NCI-H2029 (cell line): Measurements from ENCODE around the gene MBTD1.
"Not testable (repeated sequence)": the region's sequence is repeated elsewhere in the genome, so short reads cannot be mapped to it uniquely, and the experiment has no call there.

Source experiments
- DNase-seq: peaks from one replicate; lab custom pipeline; 2025; lab: John Stamatoyannopoulos, UW

The MBTD1 gene

GRCh38 chr17:51259564-51260236, at the start of gene MBTD1:
TSS of gene MBTD1 (minus strand) at chr17:51260049. CDS start at chr17:51225161, 34,888 bp downstream.
- DNase-seq: peak; percentile 92

GRCh38 chr17:51305182-51305581, 45.3 kb upstream of the MBTD1 start:
- DNase-seq: no peak

- DNase-seq: no peak
Observed at GRCh38 chr17:51299859-51300258, 40.0 kb upstream of the MBTD1 start.

GRCh38 chr17:51298508-51299371, 38.9 kb upstream of the MBTD1 start:
- DNase-seq: peak; percentile 15

- DNase-seq: not testable (repeated sequence)
Observed at GRCh38 chr17:51294338-51294737, 34.5 kb upstream of the MBTD1 start.

- no peak for DNase-seq
Observed at GRCh38 chr17:51289696-51290111, 29.9 kb upstream of the MBTD1 start.

GRCh38 chr17:51287412-51287811, 27.6 kb upstream of the MBTD1 start:
- no peak for DNase-seq

- no peak for DNase-seq
Observed at GRCh38 chr17:51279183-51279582, 19.3 kb upstream of the MBTD1 start.

- DNase-seq: no peak
Observed at GRCh38 chr17:51275381-51275780, 15.5 kb upstream of the MBTD1 start.

DNA sequence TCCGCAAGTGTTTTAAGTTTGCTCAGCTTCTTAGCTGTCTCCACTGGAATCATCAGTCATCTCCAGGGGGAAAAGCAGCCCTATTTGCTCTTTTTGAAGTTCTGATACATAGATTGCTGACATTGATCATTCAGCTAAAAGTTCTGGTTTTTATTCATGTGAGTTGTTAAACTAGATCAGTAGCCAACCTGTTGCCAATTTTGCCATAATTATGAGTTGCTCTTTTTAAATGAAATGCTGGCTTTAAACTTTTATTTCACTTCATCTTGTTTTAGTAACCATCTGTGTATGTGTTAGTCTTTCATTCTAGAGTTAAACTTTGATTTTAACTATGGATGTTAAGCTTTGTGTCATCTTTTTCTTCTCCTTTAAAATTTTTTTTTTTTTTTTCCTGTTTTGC, 13.0 kb upstream of the MBTD1 start:
- DNase-seq: no peak

DNA sequence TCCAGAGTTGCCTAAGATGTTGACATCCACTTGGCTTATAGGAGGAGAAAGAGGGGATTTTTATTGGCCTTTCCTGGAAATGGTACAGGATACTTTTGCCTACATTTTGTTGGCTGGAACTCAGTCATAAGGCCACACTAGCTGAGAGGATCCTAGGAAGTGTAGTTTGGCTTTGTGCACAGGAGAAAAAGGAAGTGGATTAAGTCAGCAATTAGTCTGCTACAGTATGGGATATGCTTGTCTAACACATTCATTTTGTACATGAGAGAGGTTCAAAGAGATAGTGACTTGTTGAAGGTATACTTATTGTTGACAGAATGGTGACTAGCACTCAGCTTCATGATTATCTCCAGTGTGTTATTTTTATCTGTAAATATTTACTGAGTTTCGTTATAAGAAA, 10.8 kb upstream of the MBTD1 start:
- DNase-seq: no peak

- no peak for DNase-seq
Observed at GRCh38 chr17:51269991-51270390, 10.1 kb upstream of the MBTD1 start.

DNA sequence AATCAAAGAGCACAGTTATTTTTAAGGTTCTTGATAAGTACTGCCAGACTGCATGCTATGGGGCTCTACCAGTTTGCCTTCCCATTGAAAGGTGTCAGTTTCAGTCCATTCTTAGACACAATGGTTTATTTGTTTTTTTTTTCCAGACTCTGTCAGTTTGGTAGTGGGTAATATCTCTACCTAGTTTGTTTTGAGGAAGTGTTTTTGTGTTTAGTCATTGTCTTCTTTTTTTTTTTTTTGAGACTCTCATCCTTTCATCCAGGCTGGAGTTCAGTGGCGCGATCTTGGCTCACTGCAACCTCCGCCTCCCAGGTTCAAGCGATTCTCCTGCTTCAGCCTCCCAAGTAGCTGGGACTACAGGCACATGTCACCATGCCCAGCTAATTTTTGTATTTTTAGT, 4.6 kb upstream of the MBTD1 start:
- not testable (repeated sequence) for DNase-seq

GRCh38 chr17:51263006-51263405, 3.2 kb upstream of the MBTD1 start:
- no peak for DNase-seq

DNA sequence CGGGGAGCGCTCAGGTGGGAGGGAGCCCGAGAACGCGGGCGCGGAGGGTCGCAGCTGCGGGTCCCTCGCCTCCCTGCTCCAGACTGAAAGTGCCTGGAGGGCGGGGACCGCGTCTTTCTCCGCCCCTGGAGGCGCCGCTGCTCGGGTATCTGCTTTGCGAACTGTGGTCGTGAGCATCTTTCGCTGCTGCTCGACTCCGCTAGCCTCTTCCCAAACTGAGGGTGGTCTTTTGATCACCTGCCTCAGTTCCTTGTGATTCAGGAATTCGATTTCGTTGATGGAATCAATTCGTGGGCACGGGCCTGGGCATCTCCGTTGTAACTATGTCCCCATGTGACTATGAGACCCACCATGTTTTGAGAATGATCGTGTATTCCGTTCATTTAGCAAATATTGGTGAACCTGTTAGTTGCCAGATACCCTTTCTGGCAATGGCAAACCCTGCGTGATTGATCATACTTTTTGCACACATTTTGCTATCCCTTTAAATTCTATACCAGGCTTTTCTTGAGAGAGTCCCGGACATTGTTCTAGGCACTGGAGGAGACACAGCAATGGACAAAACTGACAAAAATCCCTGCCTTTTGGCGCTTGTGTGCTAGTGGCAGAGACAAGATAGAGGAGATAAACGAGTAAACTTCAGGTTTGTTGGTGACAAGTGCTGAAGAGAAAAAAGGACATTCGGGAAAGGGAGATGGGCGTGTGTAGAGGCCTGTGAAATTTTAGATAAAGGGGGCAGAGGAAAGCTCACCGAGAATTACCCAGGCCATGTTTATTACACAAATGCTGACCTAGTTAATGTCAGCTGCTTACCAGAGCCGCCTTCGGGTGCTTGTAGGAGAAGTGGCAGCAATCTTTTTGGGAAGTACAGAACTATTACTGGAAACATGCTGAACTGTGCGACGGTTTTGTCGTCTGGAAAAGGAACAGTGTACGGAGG, 1.4 kb upstream of the MBTD1 start:
- DNase-seq: no peak

DNA sequence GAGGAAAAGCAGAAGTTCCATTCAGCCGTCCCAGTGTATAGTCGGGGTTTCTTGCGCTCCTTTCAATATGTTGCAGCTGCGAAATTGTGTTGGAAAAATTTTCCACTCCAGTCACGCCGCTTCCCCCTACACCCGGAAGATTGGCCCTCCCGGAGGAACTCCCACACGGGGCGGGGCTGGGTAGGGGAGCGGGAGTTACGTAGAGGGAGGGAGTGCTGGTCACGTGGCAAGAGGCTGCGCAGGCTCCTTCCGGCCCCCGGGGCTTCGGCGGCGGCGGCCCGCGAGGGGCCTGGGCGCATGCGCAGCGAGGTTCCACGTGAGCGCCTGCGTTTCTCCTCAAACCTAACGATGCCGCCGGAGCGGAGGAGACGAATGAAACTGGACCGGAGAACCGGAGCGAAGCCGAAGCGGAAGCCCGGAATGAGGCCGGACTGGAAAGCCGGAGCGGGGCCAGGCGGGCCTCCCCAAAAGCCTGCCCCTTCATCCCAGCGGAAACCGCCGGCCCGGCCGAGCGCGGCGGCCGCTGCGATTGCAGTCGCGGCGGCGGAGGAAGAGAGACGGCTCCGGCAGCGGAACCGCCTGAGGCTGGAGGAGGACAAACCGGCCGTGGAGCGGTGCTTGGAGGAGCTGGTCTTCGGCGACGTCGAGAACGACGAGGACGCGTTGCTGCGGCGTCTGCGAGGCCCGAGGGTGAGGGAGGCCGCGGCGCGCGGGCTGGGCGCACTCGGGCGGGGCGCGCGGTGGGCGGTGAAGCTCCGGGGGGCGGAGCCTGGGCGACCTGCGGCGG, 581 bp upstream of the MBTD1 start, which contains the start of gene UTP18:
UTP18 (plus strand) TSS at position 310 of the 787 bp plus-strand sequence; CDS start at position 349, 39 bp downstream.
- peak; percentile 91 for DNase-seq

DNA sequence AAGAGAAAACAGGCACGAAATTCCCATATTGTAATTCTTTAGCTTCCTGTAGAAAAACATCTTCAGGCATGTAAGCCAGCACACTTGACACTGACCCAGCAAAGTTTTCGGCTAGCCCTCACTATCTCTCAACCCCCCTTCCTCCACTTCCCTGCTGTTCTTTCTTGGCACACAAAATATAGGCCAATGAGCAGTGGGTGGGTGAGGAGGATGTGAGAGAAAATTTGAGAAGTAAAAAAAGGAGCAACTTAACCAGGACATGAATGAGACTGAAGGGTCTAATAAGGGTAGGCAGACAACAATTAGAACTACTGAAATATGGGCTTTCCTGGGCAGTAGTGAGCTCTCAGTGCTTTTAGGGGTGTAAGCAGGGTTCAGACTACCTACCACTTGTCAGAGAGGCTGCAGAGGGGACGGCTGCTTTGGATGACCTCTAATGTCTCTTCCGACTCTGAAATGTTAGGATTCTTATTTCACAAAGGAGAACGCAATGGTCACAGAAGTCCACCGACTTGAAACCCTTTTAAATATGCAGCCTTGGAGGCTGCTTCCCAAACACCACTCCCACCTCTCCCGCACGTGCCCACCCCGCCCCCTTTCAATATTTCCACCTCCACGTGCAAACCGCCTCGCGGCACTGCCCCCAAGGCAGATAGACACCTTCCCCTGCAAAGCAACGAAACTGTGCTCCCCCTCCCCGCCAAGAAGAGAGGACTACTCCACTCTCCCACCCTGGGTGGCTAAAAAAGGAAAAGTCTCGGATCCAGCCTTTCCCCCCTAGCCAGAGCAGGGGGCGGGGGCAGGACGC, 889 bp downstream of the MBTD1 start:
- no peak for DNase-seq

DNA sequence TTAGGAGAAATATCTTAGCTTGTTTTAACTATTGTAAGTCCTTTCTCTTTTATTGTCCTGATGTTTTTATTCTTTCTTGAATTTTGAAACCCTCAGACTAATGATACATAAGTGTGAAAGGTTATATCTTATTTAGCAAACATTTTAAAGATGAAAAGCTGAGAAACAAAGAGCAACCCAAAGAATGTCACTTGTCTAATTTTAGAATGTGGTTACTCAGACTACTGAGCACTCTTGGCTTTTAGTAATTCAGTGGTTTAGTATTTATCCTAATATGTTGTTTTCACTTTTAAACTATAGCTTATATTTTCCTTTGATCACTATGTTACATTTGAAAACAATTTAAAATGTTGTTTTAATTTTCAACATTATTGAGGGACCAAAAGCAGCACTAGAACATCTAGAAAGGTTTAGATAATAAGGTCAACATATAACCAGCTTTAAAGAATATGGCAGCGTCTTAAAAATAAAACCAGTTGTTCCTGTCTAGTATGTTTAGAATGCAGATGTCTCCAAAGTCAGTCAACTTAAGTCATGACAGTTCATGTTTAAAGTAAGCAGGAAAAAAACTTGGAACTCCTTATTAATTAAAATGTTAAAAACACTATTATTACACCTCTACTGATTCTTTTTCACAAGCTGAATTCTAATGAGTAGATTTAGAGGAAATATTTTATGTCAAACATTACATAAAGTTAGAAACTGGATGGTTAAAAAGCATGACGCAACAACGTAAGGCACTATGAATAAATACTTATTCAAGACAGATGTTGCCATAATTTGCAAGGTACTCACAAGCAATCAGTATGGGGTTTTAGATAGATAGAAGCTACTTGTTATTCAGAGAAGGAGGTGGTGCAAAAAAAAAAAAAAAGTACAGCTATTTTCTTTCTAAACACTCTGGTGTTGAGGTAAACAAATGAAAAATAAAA, 2.4 kb downstream of the MBTD1 start:
- no peak for DNase-seq

DNA sequence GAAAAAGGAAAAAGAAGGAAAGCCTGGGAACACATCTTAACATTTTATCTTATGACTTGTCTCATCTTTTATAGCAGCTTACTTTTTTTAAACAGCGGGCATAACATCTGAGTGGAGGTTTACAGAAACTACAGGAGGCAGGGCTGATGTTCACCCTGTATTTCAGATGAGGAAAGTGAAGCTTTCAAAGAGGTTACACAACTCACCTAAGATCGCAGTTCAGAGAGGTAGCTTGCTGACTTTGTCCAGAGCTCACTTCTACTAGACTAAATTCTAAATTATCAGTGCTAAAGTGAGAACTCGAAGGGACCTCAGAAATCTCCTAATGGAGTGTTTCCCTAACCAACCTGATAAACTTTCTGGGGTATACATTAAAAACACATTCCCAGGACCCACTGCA, 3.7 kb downstream of the MBTD1 start:
- no peak for DNase-seq
